Subcutaneous adipose tissue (tissue), 4 donors: ENCODE measurements around the gene IL7R. TPM values are rescaled to one million over a fixed set of nuclear protein-coding genes. Genes with fewer than 3 reads are reported as not detected.

Experiments
- small RNA-seq: library from RNA; depleted of rRNA; stranded (forward); fragments of <200 nt; gene quantifications from one replicate; pipeline ENCODE3, GENCODE V24; 2016
- total RNA-seq, 4 donors: library from RNA; depleted of rRNA; stranded (reverse); fragments of >200 nt; gene quantifications; one replicate each; pipeline ENCODE4 v1.1.0, GENCODE V29; 2016

The IL7R gene
- total RNA-seq, 4 donors from 2014 or later: 3.8 to 28.0 (median 14.3) TPM

Small RNA genes within 50 kb of the gene (small RNA-seq; reads per million reads assigned to genes)
- gene AC112204.1: not detected

Other genes starting within 250 kb of the IL7R start
- gene SPEF2, start 239.0 kb upstream of the IL7R start, total RNA-seq: 10 to 100 TPM in 1 of 4 donors, 1 to 10 TPM in 3; 6.3 to 15.2 (median 8.5) TPM
- gene CAPSL, start 81.7 kb downstream of the IL7R start, total RNA-seq: not detected
- gene UGT3A1, start 134.5 kb downstream of the IL7R start, total RNA-seq: not detected
- gene UGT3A2, start 210.0 kb downstream of the IL7R start, total RNA-seq: not detected